Neural cell (in vitro differentiated cells): Measurements from ENCODE around the gene NGF. TPM values are rescaled to one million over a fixed set of nuclear protein-coding genes. Genes with fewer than 3 reads are reported as not detected.

ENCODE experiments used
- H2AFZ ChIP-seq: fragments of 200-600, 300-800 bp; sonication (generic), shearing (Covaris generic); 2 replicates; pipeline ENCODE4 v1.6.0; 2014; ENCODE audit warnings: low read depth, mild to moderate bottlenecking, antibody characterized with exemption, low read length, moderate library complexity
- H3F3A ChIP-seq: fragments of 200-600 bp; shearing (Covaris generic); 2 replicates; pipeline ENCODE4 v1.6.1; 2016; ENCODE audit warnings: mild to moderate bottlenecking, moderate library complexity, mixed read lengths, antibody characterized with exemption, low read length; ENCODE audit not compliant: insufficient read depth, poor library complexity, severe bottlenecking
- H3K27ac ChIP-seq: fragments of 200-600, 300-800 bp; sonication (generic), shearing (Covaris generic); 2 replicates; pipeline ENCODE4 v1.5.1; 2014; ENCODE audit warnings: mild to moderate bottlenecking, low read length, moderate library complexity
- H3K27me3 ChIP-seq: fragments of 300-800, 200-600 bp; sonication (generic), shearing (Covaris generic); 2 replicates; pipeline ENCODE4 v1.6.0; 2014; ENCODE audit warnings: mild to moderate bottlenecking, low read depth, low read length, moderate library complexity; ENCODE audit not compliant: insufficient read depth
- H3K36me3 ChIP-seq: fragments of 300-800, 200-600 bp; sonication (generic), shearing (Covaris generic); 2 replicates; pipeline ENCODE4 v1.5.1; 2014; ENCODE audit warnings: mild to moderate bottlenecking, antibody characterized with exemption, low read length, moderate library complexity; ENCODE audit not compliant: insufficient read depth
- H3K4me2 ChIP-seq: fragments of 300-800, 200-600 bp; sonication (generic), shearing (Covaris generic); 2 replicates; pipeline ENCODE4 v1.6.0; 2014; ENCODE audit warnings: mild to moderate bottlenecking, low read length
- H3K4me3 ChIP-seq: fragments of 300-800, 200-600 bp; sonication (generic), shearing (Covaris generic); 2 replicates; pipeline ENCODE4 v1.5.1; 2014; ENCODE audit warnings: mild to moderate bottlenecking, low read length, moderate library complexity
- H3K79me2 ChIP-seq: fragments of 200-600 bp; shearing (Covaris generic); replicated peaks from 2 replicates; pipeline ENCODE4 v1.6.0; 2014; ENCODE audit warnings: mild to moderate bottlenecking, low read length, moderate library complexity; ENCODE audit not compliant: insufficient read depth
- H3K9ac ChIP-seq: fragments of 300-800, 200-600 bp; sonication (generic), shearing (Covaris generic); 2 replicates; pipeline ENCODE4 v1.6.1; 2016; ENCODE audit warnings: mild to moderate bottlenecking, low read length, mixed read lengths
- H3K9me2 ChIP-seq: fragments of 200-600 bp; shearing (Covaris generic); 2 replicates; pipeline ENCODE4 v1.6.1; 2016; ENCODE audit warnings: mild to moderate bottlenecking, low read length, mixed read lengths; ENCODE audit not compliant: insufficient read depth
- H3K9me3 ChIP-seq: fragments of 200-600, 300-800 bp; sonication (generic), shearing (Covaris generic); 2 replicates; pipeline ENCODE4 v1.6.1; 2016; ENCODE audit warnings: mild to moderate bottlenecking, mixed run types, low read length, moderate library complexity, mixed read lengths
- H4K20me1 ChIP-seq: fragments of 200-600 bp; shearing (Covaris generic); 2 replicates; pipeline ENCODE4 v1.6.1; 2016; ENCODE audit warnings: mild to moderate bottlenecking, mixed run types; ENCODE audit not compliant: insufficient read depth
- CTCF ChIP-seq: fragments of 450-650 bp; IDR thresholded peaks from 2 replicates; pipeline ENCODE4 v1.5.1; 2014; ENCODE audit warnings: antibody characterized with exemption, mild to moderate bottlenecking, moderate library complexity; ENCODE audit not compliant: poor library complexity, severe bottlenecking
- EP300 ChIP-seq: fragments of 450-650 bp; conservative IDR thresholded peaks from 2 replicates; pipeline ENCODE4 v1.6.1; 2014; ENCODE audit warnings: antibody characterized with exemption, mild to moderate bottlenecking, moderate library complexity; ENCODE audit not compliant: poor library complexity, severe bottlenecking
- EZH2 ChIP-seq: fragments of 200-600, 300-800 bp; shearing (Covaris generic), sonication (generic); IDR thresholded peaks from 2 replicates; pipeline ENCODE4 v1.6.1; 2014; ENCODE audit warnings: antibody characterized with exemption, low read length, borderline replicate concordance, mild to moderate bottlenecking; ENCODE audit not compliant: insufficient read depth, poor library complexity, severe bottlenecking
- MXI1 ChIP-seq: fragments of 450-650 bp; conservative IDR thresholded peaks from 2 replicates; pipeline ENCODE4 v1.6.1; 2014; ENCODE audit warnings: antibody characterized with exemption, mild to moderate bottlenecking; ENCODE audit not compliant: poor library complexity, severe bottlenecking
- POLR2AphosphoS5 ChIP-seq: IDR thresholded peaks from 2 replicates; pipeline ENCODE4 v1.6.1; 2012
- RAD21 ChIP-seq: fragments of 450-650 bp; conservative IDR thresholded peaks from 2 replicates; pipeline ENCODE4 v1.6.1; 2014; ENCODE audit warnings: antibody characterized with exemption, mild to moderate bottlenecking, moderate library complexity
- REST ChIP-seq: IDR thresholded peaks from 2 replicates; pipeline ENCODE4 v1.6.1; 2012; ENCODE audit warnings: borderline replicate concordance
- SMC3 ChIP-seq: fragments of 450-650 bp; conservative IDR thresholded peaks from 2 replicates; pipeline ENCODE4 v1.6.1; 2014; ENCODE audit warnings: antibody characterized with exemption, mild to moderate bottlenecking, moderate library complexity; ENCODE audit not compliant: poor library complexity
- TAF1 ChIP-seq: IDR thresholded peaks from 2 replicates; pipeline ENCODE4 v1.6.1; 2012; ENCODE audit warnings: low read depth
- polyA plus RNA-seq: library from polyadenylated mRNA; depleted of rRNA; stranded (reverse); fragments of >200 nt; gene quantifications from 2 replicates; pipeline ENCODE4 v1.2.3, GENCODE V29; 2014

Gene NGF
- polyA plus RNA-seq, 1 donor from 2014 or later: not detected

GRCh38 chr1:115237507-115237906, 100.5 kb downstream of the NGF start:
- no peak overlapping the region for H2AFZ ChIP-seq
- no peak overlapping the region for H3K4me3 ChIP-seq
- H3K36me3 ChIP-seq: no peaks in the 10 kb centered on the region
- H3K27ac ChIP-seq: no peak overlapping the region
- no peaks in the 10 kb centered on the region for H3K9me2 ChIP-seq
- H3K9me3 ChIP-seq: no peaks in the 10 kb centered on the region
- no peaks in the 10 kb centered on the region for H3K27me3 ChIP-seq
- no peaks in the 10 kb centered on the region for H3F3A ChIP-seq
- no peaks in the 10 kb centered on the region for H3K79me2 ChIP-seq
- H3K4me2 ChIP-seq: no peak overlapping the region
- no peak overlapping the region for H3K9ac ChIP-seq
- no peaks in the 10 kb centered on the region for H4K20me1 ChIP-seq
- TF ChIP-seq CTCF (no peak), MXI1 (no peak), EP300 (no peak), REST (no peak), POLR2AphosphoS5 (no peak), EZH2 (no peak), RAD21 (no peak), TAF1 (no peak), SMC3 (no peak)

GRCh38 chr1:115237023-115237422, 101.0 kb downstream of the NGF start:
- Histone ChIP-seq H3F3A (no peaks in the 10 kb centered on the region), H3K9me2 (no peaks in the 10 kb centered on the region), H4K20me1 (no peaks in the 10 kb centered on the region), H2AFZ (no peak overlapping the region), H3K4me2 (no peak overlapping the region), H3K4me3 (no peak overlapping the region), H3K27ac (no peak overlapping the region), H3K79me2 (no peaks in the 10 kb centered on the region), H3K27me3 (no peaks in the 10 kb centered on the region), H3K36me3 (no peaks in the 10 kb centered on the region), H3K9me3 (no peaks in the 10 kb centered on the region), H3K9ac (no peak overlapping the region)
- TF ChIP-seq POLR2AphosphoS5: no peak
- TF ChIP-seq CTCF: no peak

Other genes starting within 250 kb of the NGF start
- gene TSPAN2, start 248.7 kb downstream of the NGF start, polyA plus RNA-seq: 28.9 and 34.4 TPM in 2 replicates